B cell (primary cell): Measurements from ENCODE around the gene STARD6. TPM values are rescaled to one million over a fixed set of nuclear protein-coding genes. Genes with fewer than 3 reads are reported as not detected.

Experiments used
- ATAC-seq: fragments of 200-7000 bp; cut with Tn5 transposase; one replicate; pipeline ENCODE4 v1.10.0; 2021; ENCODE audit warnings: low read depth, mild to moderate bottlenecking, moderate number of reproducible peaks, moderate library complexity
- CTCF ChIA-PET: fragments of 350-600 bp; sonication (Branson Sonifier 250); formaldehyde crosslinking; loops from one replicate; lab custom pipeline; 2021; ENCODE audit warnings: antibody characterized with exemption, inconsistent platforms; lab: Charles Lee
- POLR2A ChIA-PET: fragments of 350-600 bp; sonication (Branson Sonifier 250); formaldehyde crosslinking; loops from one replicate; lab custom pipeline; 2021; ENCODE audit warnings: antibody characterized with exemption; lab: Charles Lee
- DNase-seq: peaks from one replicate; pipeline ENCODE4 v3.0.0; 2013
- H2AFZ ChIP-seq: 2 replicates; pipeline ENCODE4 v1.6.1; 2012; ENCODE audit warnings: mild to moderate bottlenecking, low read depth, low read length; ENCODE audit not compliant: insufficient read depth, poor library complexity, severe bottlenecking
- H3K27ac ChIP-seq, 2 donors: 1 replicate in 1 of 2; 2 replicates in 1 of 2; pipeline ENCODE4 v1.5.1; 2012 to 2013; ENCODE audit warnings: low read length in 2 of 2, mild to moderate bottlenecking in 2 of 2, moderate library complexity in 1 of 2
- H3K27me3 ChIP-seq, 4 experiments: fragments of 200-600 bp in 1 of 4; sonication (generic) in 1 of 4; replicated peaks in 1 of 4; 1 replicate in 2 of 4; 2 replicates in 2 of 4; pipeline versions ENCODE4 v1.6.1 to v1.7.0; 2013 to 2016; ENCODE audit warnings: low read length in 3 of 4, mild to moderate bottlenecking in 2 of 4, mixed read lengths in 1 of 4, moderate library complexity in 1 of 4; ENCODE audit not compliant: insufficient read depth in 4 of 4, control insufficient read depth in 3 of 4; ENCODE audit errors: control extremely low read depth in 1 of 4
- H3K36me3 ChIP-seq, 2 experiments: replicated peaks in 1 of 2; 1 replicate in 1 of 2; 2 replicates in 1 of 2; pipeline versions ENCODE4 v1.6.1 to v1.7.1; 2013; ENCODE audit warnings: low read length in 1 of 2; ENCODE audit not compliant: insufficient read depth in 2 of 2, control insufficient read depth in 1 of 2; ENCODE audit errors: control extremely low read depth in 1 of 2, extremely low read depth in 1 of 2
- H3K4me1 ChIP-seq, 2 donors: fragments of 200-600 bp in 1 of 2; sonication (generic) in 1 of 2; 1 replicate in 1 of 2; 2 replicates in 1 of 2; pipeline versions ENCODE4 v1.5.1 to v1.6.1; 2013 to 2017; ENCODE audit warnings: low read length in 2 of 2; ENCODE audit not compliant: control insufficient read depth in 2 of 2, insufficient read depth in 2 of 2
- H3K4me2 ChIP-seq: replicated peaks from 2 replicates; pipeline ENCODE3; 2012; ENCODE audit warnings: mild to moderate bottlenecking, low read depth, low read length; ENCODE audit not compliant: poor library complexity, severe bottlenecking
- H3K4me3 ChIP-seq, 5 experiments: fragments of 200-600 bp in 1 of 5; sonication (generic) in 1 of 5; 1 replicate in 3 of 5; 2 replicates in 2 of 5; pipeline versions ENCODE4 v1.5.1 to v1.7.0; 2011 to 2016; ENCODE audit warnings: low read length in 4 of 5, mild to moderate bottlenecking in 4 of 5, low read depth in 2 of 5, control low read depth in 1 of 5, moderate library complexity in 1 of 5; ENCODE audit not compliant: insufficient read depth in 1 of 5; ENCODE audit errors: control extremely low read depth in 1 of 5, extremely low read depth in 1 of 5
- H3K79me2 ChIP-seq: fragments of 200-600 bp; sonication (generic); one replicate; pipeline ENCODE4 v1.6.0; 2016; ENCODE audit warnings: low read length; ENCODE audit not compliant: control insufficient read depth, insufficient read depth
- H3K9ac ChIP-seq: fragments of 200-600 bp; sonication (generic); 2 replicates; pipeline ENCODE4 v1.6.1; 2017; ENCODE audit warnings: mild to moderate bottlenecking, low read length, moderate library complexity
- H3K9me3 ChIP-seq, 3 donors: one replicate each; pipeline versions ENCODE4 v1.6.1 to v1.7.1; 2013; ENCODE audit warnings: low read length in 2 of 3; ENCODE audit not compliant: control insufficient read depth in 2 of 3, insufficient read depth in 1 of 3; ENCODE audit errors: control extremely low read depth in 1 of 3
- H4K20me1 ChIP-seq: 2 replicates; pipeline ENCODE4 v1.6.0; 2012; ENCODE audit warnings: mild to moderate bottlenecking, low read length; ENCODE audit not compliant: insufficient read depth, control insufficient read depth, poor library complexity, severe bottlenecking
- H3K27ac Mint-ChIP-seq: one replicate; pipeline ENCODE4 v1.8.0; 2021; ENCODE audit warnings: mixed read lengths
- H3K27me3 Mint-ChIP-seq: one replicate; pipeline ENCODE4 v1.8.0; 2021; ENCODE audit warnings: mixed read lengths
- H3K4me1 Mint-ChIP-seq: one replicate; pipeline ENCODE4 v1.8.0; 2021; ENCODE audit warnings: mixed read lengths
- H3K4me3 Mint-ChIP-seq: one replicate; pipeline ENCODE4 v1.8.0; 2021; ENCODE audit warnings: mixed read lengths
- H3K9me3 Mint-ChIP-seq: one replicate; pipeline ENCODE4 v1.8.0; 2022; ENCODE audit warnings: mixed read lengths; ENCODE audit not compliant: insufficient read depth
- CTCF ChIP-seq: fragments of 200-600 bp; IDR thresholded peaks from one replicate; pipeline ENCODE4 v1.8.0; 2022; ENCODE audit warnings: antibody characterized with exemption, mild to moderate bottlenecking
- EZH2 ChIP-seq: IDR thresholded peaks from 2 replicates; pipeline ENCODE4 v1.6.1; 2012; ENCODE audit warnings: borderline replicate concordance, low read depth, mild to moderate bottlenecking, moderate library complexity, low read length; ENCODE audit not compliant: insufficient read depth, poor library complexity, severe bottlenecking
- WGBS: methylation state at CpG from one replicate; pipeline ENCODE4 v1.1.5; 2013; ENCODE audit warnings: missing lambda C conversion rate; ENCODE audit not compliant: insufficient coverage; 5-methylcytosine and 5-hydroxymethylcytosine counted together
- intact Hi-C: fragments of 100-400 bp; cut with micrococcal nuclease; formaldehyde crosslinking; loops from one replicate; pipeline ENCODE4 v1.10.0; 2022
- polyA plus RNA-seq: library from polyadenylated mRNA; depleted of rRNA; stranded (reverse); fragments of >200 nt; gene quantifications from 2 replicates; pipeline ENCODE4 v1.2.3, GENCODE V29; 2012
- total RNA-seq, 2 donors: library from RNA; stranded (reverse); fragments of 120-200 nt in 1 of 2; gene quantifications; 1 replicate in 1 of 2; 2 replicates in 1 of 2; pipeline versions ENCODE4 v1.2.3 to v1.2.4, GENCODE V29; 2013 to 2022

Gene STARD6
- total and polyA plus RNA-seq, 2 donors (not counting 1 experiment from before 2014, with no cell fraction given), result not detected

- H3K9ac ChIP-seq, result no peak overlapping the region
- no peaks in the 10 kb centered on the region for H4K20me1 ChIP-seq
- ChIA-PET POLR2A (no interaction called here), CTCF (no interaction called here)
- WGBS, result no CpG with 5 or more reads among the region's 4 CpGs
- no peaks in the 10 kb centered on the region for H3K9me3 ChIP-seq
- no peak overlapping the region for H2AFZ ChIP-seq
- no peaks in the 10 kb centered on the region for H3K9me3 Mint-ChIP-seq
- no peak overlapping the region for H3K4me2 ChIP-seq
- no peak overlapping the region for H3K4me3 ChIP-seq
- intact Hi-C loops, result no loop called here
- H3K79me2 ChIP-seq, result no peaks in the 10 kb centered on the region
- no peak for ATAC-seq
- TF ChIP-seq CTCF (no peak), EZH2 (no peak)
- H3K27ac ChIP-seq, result no peak overlapping the region
- peaks cover 2% of the 10 kb centered on the region for H3K27me3 Mint-ChIP-seq
- H3K4me1 Mint-ChIP-seq, result no peaks in the 10 kb centered on the region
- no peaks in the 10 kb centered on the region for H3K36me3 ChIP-seq
- no peaks in the 10 kb centered on the region for H3K27me3 ChIP-seq
- no peak for DNase-seq
- no peaks in the 10 kb centered on the region for H3K4me1 ChIP-seq
- no peak overlapping the region for H3K4me3 Mint-ChIP-seq
- no peak overlapping the region for H3K27ac Mint-ChIP-seq
These were observed 29.8 kb downstream of the STARD6 start for GRCh38 chr18:54327818-54328217.

GRCh38 chr18:54323970-54324369, 33.7 kb downstream of the STARD6 start:
- H3K9me3 Mint-ChIP-seq, result no peaks in the 10 kb centered on the region
- no peaks in the 10 kb centered on the region for H4K20me1 ChIP-seq
- no peak overlapping the region for H3K4me2 ChIP-seq
- ATAC-seq (no peak), DNase-seq (no peak)
- no CpG with 5 or more reads among the region's 2 CpGs for WGBS
- no peak overlapping the region for H3K9ac ChIP-seq
- no peak overlapping the region for H3K27ac ChIP-seq
- H3K4me1 Mint-ChIP-seq, result no peaks in the 10 kb centered on the region
- TF ChIP-seq EZH2 (no peak), CTCF (no peak)
- H3K27me3 Mint-ChIP-seq, result peaks cover 11% of the 10 kb centered on the region
- no peaks in the 10 kb centered on the region for H3K4me1 ChIP-seq
- no peak overlapping the region for H3K27ac Mint-ChIP-seq
- H3K9me3 ChIP-seq, result no peaks in the 10 kb centered on the region
- H3K4me3 ChIP-seq, result no peak overlapping the region
- H2AFZ ChIP-seq, result no peak overlapping the region
- no peaks in the 10 kb centered on the region for H3K36me3 ChIP-seq
- H3K27me3 ChIP-seq, result no peaks in the 10 kb centered on the region
- intact Hi-C loops, result no loop called here
- H3K79me2 ChIP-seq, result no peaks in the 10 kb centered on the region
- ChIA-PET POLR2A (no interaction called here), CTCF (no interaction called here)
- H3K4me3 Mint-ChIP-seq, result no peak overlapping the region
